Astrocyte of the hippocampus (primary cell): ENCODE measurements around the gene FBXO31.
A peak's percentile ranks its signal among the peaks of the same experiment; 100 is the strongest.

Experiments
- DNase-seq: peaks from one replicate; pipeline ENCODE4 v3.0.0; 2011; ENCODE audit warnings: low read depth, low spot score

FBXO31 gene, protein sequence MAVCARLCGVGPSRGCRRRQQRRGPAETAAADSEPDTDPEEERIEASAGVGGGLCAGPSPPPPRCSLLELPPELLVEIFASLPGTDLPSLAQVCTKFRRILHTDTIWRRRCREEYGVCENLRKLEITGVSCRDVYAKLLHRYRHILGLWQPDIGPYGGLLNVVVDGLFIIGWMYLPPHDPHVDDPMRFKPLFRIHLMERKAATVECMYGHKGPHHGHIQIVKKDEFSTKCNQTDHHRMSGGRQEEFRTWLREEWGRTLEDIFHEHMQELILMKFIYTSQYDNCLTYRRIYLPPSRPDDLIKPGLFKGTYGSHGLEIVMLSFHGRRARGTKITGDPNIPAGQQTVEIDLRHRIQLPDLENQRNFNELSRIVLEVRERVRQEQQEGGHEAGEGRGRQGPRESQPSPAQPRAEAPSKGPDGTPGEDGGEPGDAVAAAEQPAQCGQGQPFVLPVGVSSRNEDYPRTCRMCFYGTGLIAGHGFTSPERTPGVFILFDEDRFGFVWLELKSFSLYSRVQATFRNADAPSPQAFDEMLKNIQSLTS

GRCh38 chr16:87383505-87384161 lies at the start of gene FBXO31:
Gene FBXO31 (minus strand): TSS chr16:87383776. CDS start chr16:87383744, 32 bp downstream.
- peak; percentile 97 for DNase-seq

- DNase-seq = no peak
Measured at GRCh38 chr16:87432330-87432915, 48.8 kb upstream of the FBXO31 start.

DNA sequence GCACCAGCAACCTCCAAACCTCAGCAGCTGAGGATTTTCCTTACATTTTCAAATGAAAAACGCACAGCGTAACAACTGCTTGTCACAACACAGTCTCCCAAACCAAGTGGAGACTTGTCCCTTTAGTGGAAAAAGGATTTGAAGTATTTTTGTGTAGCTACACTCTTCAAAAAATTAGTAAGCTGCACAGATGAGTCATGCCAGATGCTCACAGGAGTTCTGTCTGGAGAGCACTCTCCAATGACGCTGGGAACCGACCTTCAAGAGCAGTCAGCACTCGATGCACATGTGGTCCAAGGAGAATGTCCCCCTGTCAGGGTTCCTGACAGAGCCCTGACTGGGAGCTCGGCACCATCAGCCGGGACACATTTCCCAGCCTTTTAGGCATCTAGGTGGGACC lies 48.4 kb upstream of the FBXO31 start:
- peak; percentile 78 for DNase-seq

DNA sequence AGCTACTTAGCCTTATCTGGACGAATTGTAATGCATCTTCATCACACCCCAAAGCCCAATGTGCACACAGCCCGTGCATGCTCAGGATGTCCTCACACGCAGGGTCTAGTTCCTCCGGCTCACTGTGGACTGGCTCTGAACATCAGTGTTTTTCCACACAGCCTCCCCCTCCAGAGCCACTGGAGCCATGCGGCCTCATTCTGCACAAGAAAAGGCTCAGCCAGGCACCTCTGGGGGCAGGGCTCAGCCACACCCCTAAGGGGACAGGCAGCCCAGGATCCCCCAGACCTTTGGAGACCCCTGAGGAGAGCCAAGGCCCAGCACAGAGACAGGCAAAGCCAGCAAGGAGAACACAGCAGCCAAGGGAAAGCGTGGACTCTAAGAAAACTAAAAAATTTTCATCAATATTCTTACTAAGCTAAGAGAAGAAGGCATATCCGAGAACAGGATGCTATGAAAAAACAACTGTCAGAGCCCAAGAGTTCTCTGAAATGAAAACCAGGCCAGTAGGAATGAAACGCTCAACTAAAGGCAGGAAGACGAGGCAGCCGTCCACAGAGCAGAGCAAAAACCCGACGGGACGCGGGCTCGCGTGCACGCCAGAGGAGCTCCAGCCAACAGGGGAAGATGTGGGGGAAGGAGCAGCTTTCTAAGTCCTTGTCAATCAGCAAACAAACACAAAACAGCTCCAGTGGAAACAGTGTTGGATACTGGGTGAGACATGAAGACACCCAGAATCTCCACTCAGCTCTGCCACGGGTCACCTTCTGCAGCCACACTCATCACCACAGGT lies 43.0 kb upstream of the FBXO31 start:
- DNase-seq = no peak

DNA sequence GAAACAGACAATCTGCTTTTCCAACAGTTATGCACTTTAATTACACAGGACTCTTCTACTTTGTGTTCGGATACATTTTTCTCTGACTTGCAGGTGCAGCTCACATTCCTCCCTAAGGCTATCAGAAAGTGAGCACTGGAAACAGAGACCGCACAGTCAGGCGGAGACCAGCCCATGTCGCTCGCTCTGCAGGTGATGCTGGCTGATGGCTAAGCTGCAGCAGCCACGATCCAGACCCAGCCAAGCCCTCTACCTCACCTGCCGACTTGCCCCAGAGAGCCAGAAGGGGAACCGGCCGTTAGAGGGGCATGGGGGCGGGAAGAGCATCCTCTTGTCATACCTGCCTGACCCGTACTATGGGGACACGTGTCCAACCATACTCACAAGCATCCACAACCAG lies 42.4 kb upstream of the FBXO31 start:
- DNase-seq = no peak

DNA sequence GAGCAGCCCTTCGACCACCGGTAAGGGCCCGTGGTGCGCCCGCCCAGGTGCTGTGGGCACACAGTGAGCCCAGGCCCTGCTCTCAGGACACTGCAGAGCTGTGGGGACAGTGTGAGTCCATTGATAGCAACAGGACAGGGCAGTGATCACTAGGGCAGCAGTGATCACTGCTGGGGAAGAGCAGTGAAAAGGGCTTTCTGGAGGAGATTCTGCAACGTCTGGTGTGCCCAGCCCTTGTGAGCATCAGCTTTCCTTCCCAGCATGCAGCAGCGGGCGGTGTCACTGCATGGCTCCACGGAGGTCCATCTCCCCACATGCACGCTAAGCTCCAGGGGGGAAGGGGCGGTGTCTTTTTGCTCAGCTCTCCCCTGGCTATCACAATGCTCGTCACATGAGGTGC lies 40.7 kb upstream of the FBXO31 start:
- no peak for DNase-seq

GRCh38 chr16:87423429-87423828 lies 39.9 kb upstream of the FBXO31 start:
- no peak for DNase-seq

GRCh38 chr16:87422106-87422505 lies 38.5 kb upstream of the FBXO31 start:
- DNase-seq = no peak

GRCh38 chr16:87421003-87421912 lies 37.7 kb upstream of the FBXO31 start:
- no peak for DNase-seq

- no peak for DNase-seq
Measured at GRCh38 chr16:87420026-87421002, 36.7 kb upstream of the FBXO31 start.

DNA sequence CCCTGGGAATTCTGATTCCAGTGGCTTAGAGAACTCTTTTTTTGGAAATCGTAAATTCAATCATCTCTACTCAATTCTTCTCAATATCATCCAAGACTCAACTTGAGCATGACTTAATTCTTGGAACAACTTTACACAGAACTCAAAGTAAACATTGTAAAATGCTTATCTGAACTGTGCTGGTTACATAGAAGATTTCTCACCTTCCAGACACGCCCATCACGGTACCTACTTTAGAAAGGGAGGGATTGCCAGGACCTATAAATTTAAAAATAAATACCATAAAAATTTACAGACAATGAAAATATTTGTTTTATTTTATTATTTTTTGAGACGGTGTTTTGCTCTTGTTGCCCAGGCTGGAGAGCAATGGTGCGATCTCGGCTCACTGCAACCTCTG lies 35.1 kb upstream of the FBXO31 start:
- DNase-seq = no peak

- DNase-seq = no peak
Measured at GRCh38 chr16:87418216-87418615, 34.6 kb upstream of the FBXO31 start.

DNA sequence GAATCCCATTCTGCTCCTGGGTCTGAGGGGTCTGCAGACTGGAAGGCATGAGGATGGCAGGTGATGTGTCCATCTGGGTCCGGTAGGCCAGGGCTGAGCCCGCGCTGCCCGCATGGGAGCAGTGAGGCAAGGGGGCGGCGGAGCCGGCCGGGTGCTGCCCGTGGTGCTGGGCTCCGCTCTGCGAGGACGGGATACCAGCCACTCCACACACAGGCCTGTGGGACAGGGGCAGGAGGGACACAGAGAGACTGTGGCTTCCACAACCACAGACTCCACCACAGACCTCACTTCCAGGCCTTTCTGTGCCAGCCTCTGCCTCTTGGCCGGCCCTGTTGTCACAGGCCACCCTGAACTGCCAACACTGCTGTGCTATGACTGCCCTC lies 33.9 kb upstream of the FBXO31 start:
- no peak for DNase-seq

- peak; percentile 67 for DNase-seq
Measured at GRCh38 chr16:87416826-87417527, 33.4 kb upstream of the FBXO31 start.

DNA sequence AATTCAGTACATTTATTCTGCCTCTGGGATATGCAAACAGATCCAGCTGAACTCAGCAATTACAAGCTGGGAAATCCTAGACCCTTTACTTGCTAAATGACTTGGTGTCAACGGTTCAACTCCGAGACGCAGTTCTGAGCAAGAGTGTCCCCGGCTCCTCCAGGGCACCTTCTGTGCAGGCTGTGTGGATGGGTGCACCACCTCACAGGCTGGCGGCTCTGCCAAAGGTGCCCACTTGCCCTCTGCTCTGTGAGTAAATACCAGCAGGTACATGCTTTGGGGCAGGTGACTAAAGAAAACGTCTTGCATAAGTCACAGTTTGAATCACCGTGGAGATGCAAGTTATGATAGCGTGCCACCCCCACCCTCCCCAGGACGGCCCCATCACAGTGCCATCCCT lies 31.9 kb upstream of the FBXO31 start:
- DNase-seq = no peak

DNA sequence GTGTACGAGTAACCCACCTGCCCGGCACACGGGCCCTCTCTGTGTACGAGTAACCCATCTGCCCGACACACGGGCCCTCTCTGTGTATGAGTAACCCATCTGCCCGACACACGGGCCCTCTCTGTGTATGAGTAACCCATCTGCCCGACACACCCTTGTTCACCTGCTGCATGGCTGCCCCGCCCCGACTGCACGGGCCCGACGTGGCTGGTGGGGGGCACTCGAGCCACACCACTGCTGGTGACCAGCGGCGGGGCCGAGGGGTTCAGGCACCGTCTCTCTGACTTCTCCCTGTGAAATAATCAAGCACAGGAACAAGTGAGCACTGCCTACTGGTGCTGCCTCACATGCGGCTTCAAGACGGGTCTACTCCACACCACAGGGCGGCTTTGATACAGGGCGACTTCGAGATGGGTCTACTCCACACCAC lies 30.7 kb upstream of the FBXO31 start:
- DNase-seq = no peak

DNA sequence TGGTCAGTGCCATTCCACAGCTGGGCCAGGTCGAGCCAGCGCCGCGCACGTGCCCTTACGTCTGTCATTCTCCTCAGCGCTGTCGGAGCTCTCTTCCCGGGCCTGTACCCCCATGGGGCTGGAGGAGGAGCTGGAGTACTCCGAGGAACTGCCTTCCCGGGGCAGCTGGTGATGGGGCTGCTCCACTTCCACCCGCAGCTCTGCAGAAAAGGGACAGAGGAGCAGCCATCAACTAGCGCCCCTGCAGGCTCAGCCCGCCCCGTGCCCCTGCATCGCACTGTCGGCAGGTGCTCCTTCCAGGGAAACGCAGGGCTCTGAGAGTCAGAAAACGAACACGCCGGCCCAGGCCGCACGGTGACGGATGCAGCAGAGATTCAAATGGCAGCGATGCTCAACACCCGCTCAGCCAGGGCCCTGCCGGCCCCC lies 29.4 kb upstream of the FBXO31 start:
- DNase-seq = no peak

GRCh38 chr16:87412371-87412995 lies 28.9 kb upstream of the FBXO31 start:
- no peak for DNase-seq
